Central memory CD8-positive, alpha-beta T cell (primary cell): ENCODE results near the gene PELI2.
A peak's percentile ranks its signal among the peaks of the same experiment; 100 is the strongest.

Experiments used
- ATAC-seq: fragments of 150-1000 bp; cut with Tn5 transposase; replicated peaks from 2 replicates; pipeline ENCODE4 v1.10.0; 2022; ENCODE audit warnings: mild to moderate bottlenecking, moderate FRiP score, moderate number of reproducible peaks; ENCODE audit not compliant: poor library complexity, severe bottlenecking; ENCODE audit errors: extremely low read depth
- DNase-seq, 2 donors: peaks; one replicate each; pipeline ENCODE4 v3.0.0; 2021; ENCODE audit warnings: low spot score in 2 of 2
- H3K27ac Mint-ChIP-seq: one replicate; pipeline ENCODE4 v1.8.0; 2022; ENCODE audit warnings: low read depth, mild to moderate bottlenecking, moderate library complexity, mixed read lengths
- H3K27me3 Mint-ChIP-seq: one replicate; pipeline ENCODE4 v1.8.0; 2022; ENCODE audit warnings: mixed read lengths
- H3K36me3 Mint-ChIP-seq: one replicate; pipeline ENCODE4 v1.8.0; 2022; ENCODE audit warnings: mild to moderate bottlenecking, moderate library complexity, mixed read lengths; ENCODE audit not compliant: insufficient read depth
- H3K4me1 Mint-ChIP-seq: one replicate; pipeline ENCODE4 v1.8.0; 2022; ENCODE audit warnings: mixed read lengths
- H3K4me3 Mint-ChIP-seq: one replicate; pipeline ENCODE4 v1.8.0; 2022; ENCODE audit warnings: mild to moderate bottlenecking, moderate library complexity, mixed read lengths
- H3K9me3 Mint-ChIP-seq: one replicate; pipeline ENCODE4 v1.8.0; 2022; ENCODE audit warnings: mixed read lengths

PELI2 gene

GRCh38 chr14:56170877-56171422 is 52.7 kb downstream of the PELI2 start:
- H3K27me3 Mint-ChIP-seq = no peaks in the 10 kb centered on the region
- H3K4me3 Mint-ChIP-seq = no peak overlapping the region
- H3K36me3 Mint-ChIP-seq = peaks cover 3% of the 10 kb centered on the region
- H3K27ac Mint-ChIP-seq = no peak overlapping the region
- no peak for DNase-seq
- ATAC-seq = no peak
- H3K4me1 Mint-ChIP-seq = peaks cover 41% of the 10 kb centered on the region
- H3K9me3 Mint-ChIP-seq = peaks cover 17% of the 10 kb centered on the region

- Mint-ChIP-seq H3K27me3 (no peaks in the 10 kb centered on the region), H3K4me3 (no peak overlapping the region), H3K4me1 (peaks cover 38% of the 10 kb centered on the region), H3K27ac (no peak overlapping the region), H3K9me3 (peaks cover 9% of the 10 kb centered on the region), H3K36me3 (peaks cover 3% of the 10 kb centered on the region)
- DNase-seq = no peak
- no peak for ATAC-seq
These were observed 53.9 kb downstream of the PELI2 start for GRCh38 chr14:56172074-56172473.

DNA sequence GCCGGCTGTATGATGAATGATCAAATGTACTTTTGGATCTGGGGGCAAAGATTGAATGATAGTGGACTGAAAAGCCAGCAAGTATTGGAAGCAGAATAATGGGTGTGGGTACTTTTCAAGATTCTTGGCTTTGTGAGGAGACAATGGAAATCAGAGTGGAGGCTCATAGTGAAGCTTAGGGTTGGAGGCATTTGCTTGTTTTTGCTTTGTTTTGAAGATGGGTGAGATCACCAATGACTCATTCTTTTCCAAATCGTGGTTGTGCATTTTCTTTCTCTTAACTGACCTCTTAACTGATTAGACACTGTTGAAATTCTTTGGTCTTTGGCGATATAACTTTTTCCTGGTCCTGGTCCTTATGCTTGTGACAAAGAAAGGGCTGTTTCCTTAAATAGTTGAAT is 54.4 kb downstream of the PELI2 start:
- no peaks in the 10 kb centered on the region for H3K27me3 Mint-ChIP-seq
- no peak overlapping the region for H3K27ac Mint-ChIP-seq
- peaks cover 4% of the 10 kb centered on the region for H3K9me3 Mint-ChIP-seq
- ATAC-seq (no peak), DNase-seq (no peak)
- H3K4me3 Mint-ChIP-seq = no peak overlapping the region
- H3K36me3 Mint-ChIP-seq = peaks cover 3% of the 10 kb centered on the region
- peaks cover 35% of the 10 kb centered on the region for H3K4me1 Mint-ChIP-seq

DNA sequence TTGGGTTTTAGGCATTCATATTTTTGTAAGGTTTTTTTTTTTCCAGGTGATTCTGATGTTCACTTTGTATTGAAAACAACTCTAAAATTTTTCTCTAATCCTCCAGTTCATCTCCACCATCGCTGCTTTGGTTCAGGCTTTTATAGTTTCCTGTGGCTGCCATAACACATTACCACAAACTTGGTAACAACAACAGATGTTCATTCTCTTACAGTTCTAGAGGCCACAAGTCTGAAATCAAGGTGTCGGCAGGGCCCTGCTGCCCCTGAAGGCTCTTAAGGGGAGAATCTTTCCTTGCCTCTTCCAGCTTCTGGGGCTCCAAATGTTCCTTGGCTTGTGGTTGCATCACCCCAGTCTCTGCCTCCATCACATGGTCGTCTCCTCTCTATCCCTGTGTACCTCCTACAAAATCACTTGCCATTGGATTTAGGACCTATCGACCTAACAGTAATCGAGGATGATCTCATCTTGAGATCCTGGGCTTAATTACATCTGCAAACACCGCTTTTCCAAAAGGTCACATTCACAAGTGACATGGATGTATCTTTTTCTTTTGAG is 55.2 kb downstream of the PELI2 start:
- Mint-ChIP-seq H3K9me3 (no peaks in the 10 kb centered on the region), H3K27ac (no peak overlapping the region), H3K4me1 (peaks cover 35% of the 10 kb centered on the region), H3K36me3 (peaks cover 3% of the 10 kb centered on the region), H3K4me3 (peak overlapping the region; percentile 10), H3K27me3 (no peaks in the 10 kb centered on the region)
- ATAC-seq (no peak), DNase-seq (no peak)

- no peak overlapping the region for H3K27ac Mint-ChIP-seq
- no peaks in the 10 kb centered on the region for H3K9me3 Mint-ChIP-seq
- no peaks in the 10 kb centered on the region for H3K27me3 Mint-ChIP-seq
- no peak for ATAC-seq
- DNase-seq = no peak
- H3K4me3 Mint-ChIP-seq = no peak overlapping the region
- peaks cover 3% of the 10 kb centered on the region for H3K36me3 Mint-ChIP-seq
- peaks cover 35% of the 10 kb centered on the region for H3K4me1 Mint-ChIP-seq
These were observed 57.6 kb downstream of the PELI2 start for GRCh38 chr14:56175773-56176172.

DNA sequence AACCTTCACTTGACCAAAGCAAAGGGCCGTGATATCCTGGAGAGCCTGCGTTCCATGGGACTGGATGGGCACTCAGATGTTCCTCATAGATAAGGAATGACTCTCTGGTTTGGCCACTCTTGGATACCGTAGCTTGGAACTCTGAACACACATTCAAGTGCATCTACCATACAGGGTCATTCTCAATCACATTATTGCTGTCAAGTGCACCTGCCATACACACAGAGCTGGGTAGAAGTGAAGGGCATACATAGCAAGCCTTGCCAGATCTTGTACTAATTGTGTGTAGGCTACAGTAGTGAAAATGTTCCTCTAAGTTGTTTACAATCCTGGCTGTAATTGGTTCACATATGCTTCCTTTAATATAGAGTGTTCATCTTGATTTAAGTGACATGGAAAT is 58.3 kb downstream of the PELI2 start:
- Mint-ChIP-seq H3K4me3 (no peak overlapping the region), H3K36me3 (peaks cover 3% of the 10 kb centered on the region), H3K9me3 (no peaks in the 10 kb centered on the region), H3K27ac (no peak overlapping the region), H3K27me3 (no peaks in the 10 kb centered on the region), H3K4me1 (peaks cover 31% of the 10 kb centered on the region)
- DNase-seq = no peak
- ATAC-seq = no peak

DNA sequence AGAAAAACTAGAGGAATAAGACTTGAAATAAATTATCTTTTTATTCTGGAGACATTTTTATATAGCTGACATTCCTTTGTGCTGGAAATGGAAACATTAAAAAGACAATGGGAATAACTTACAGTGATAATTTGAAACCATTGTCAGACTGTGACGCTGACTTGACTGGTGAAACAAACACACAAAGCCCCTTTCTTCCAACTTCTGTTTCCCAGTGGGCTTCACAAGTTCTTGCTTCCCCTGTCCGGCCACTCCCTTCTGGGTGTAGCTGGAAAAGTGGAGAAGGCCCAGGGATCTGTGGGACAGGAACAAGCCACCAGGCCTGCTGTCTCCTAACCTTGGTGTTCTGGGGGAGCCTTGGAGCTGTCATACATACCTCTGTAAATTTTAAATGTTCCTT is 58.8 kb downstream of the PELI2 start:
- Mint-ChIP-seq H3K4me1 (peaks cover 27% of the 10 kb centered on the region), H3K9me3 (no peaks in the 10 kb centered on the region), H3K27ac (no peak overlapping the region), H3K36me3 (peaks cover 5% of the 10 kb centered on the region), H3K27me3 (no peaks in the 10 kb centered on the region), H3K4me3 (no peak overlapping the region)
- no peak for DNase-seq
- no peak for ATAC-seq

- Mint-ChIP-seq H3K9me3 (no peaks in the 10 kb centered on the region), H3K27me3 (peaks cover 5% of the 10 kb centered on the region), H3K4me3 (no peak overlapping the region), H3K27ac (no peak overlapping the region), H3K36me3 (peaks cover 2% of the 10 kb centered on the region), H3K4me1 (no peaks in the 10 kb centered on the region)
- ATAC-seq (no peak), DNase-seq (no peak)
These were observed 62.7 kb downstream of the PELI2 start for GRCh38 chr14:56180754-56181542.

- DNase-seq = no peak
- H3K4me1 Mint-ChIP-seq = no peaks in the 10 kb centered on the region
- no peak overlapping the region for H3K27ac Mint-ChIP-seq
- H3K36me3 Mint-ChIP-seq = peaks cover 2% of the 10 kb centered on the region
- no peak for ATAC-seq
- no peaks in the 10 kb centered on the region for H3K9me3 Mint-ChIP-seq
- no peak overlapping the region for H3K4me3 Mint-ChIP-seq
- peaks cover 10% of the 10 kb centered on the region for H3K27me3 Mint-ChIP-seq
These were observed 63.5 kb downstream of the PELI2 start for GRCh38 chr14:56181681-56182085.

DNA sequence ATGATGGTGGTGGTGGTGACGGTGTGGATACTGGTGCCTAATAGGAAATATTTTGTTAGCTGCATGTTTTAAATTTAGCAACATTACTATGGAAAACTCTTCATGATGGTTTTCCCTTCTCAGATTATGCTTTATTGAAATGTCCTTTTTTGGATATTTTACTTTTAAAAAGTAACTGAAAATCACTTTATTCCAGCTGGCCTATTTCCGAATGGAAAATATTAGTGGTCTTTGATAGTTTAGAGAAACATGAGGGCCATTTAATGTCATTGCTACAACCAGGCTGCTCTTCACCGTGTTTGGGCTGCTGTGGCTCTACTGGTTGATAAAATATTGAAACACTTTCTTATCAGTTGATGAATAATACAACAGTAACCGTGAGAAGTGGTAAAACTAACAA is 64.2 kb downstream of the PELI2 start:
- DNase-seq (no peak), ATAC-seq (no peak)
- Mint-ChIP-seq H3K4me1 (no peaks in the 10 kb centered on the region), H3K36me3 (peaks cover 2% of the 10 kb centered on the region), H3K27ac (no peak overlapping the region), H3K4me3 (no peak overlapping the region), H3K9me3 (no peaks in the 10 kb centered on the region), H3K27me3 (peaks cover 10% of the 10 kb centered on the region)

DNA sequence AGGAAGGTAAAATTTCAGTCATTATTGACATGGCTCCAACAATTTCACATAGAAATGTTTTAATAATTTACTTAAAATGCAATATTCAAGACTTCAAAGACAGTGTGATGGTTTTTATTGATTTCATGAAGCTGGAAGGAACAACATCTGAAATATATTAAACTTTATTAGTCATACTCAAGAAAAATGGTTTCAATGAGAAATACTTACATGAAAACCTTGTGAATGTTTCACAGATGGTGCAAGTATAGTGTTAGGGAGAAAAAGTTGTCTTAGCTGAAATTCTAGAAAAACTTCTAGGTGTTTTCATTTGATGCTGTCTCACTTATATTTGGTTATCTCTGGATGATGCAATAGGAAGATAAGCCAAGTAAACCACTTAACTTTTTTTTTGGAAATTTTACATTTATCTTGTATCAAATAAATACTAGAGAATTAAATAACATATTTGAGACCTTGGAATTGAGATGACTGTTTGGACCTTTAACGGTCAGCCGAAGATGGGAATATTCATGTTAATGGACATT is 65.5 kb downstream of the PELI2 start:
- no peaks in the 10 kb centered on the region for H3K9me3 Mint-ChIP-seq
- H3K4me3 Mint-ChIP-seq = no peak overlapping the region
- H3K4me1 Mint-ChIP-seq = no peaks in the 10 kb centered on the region
- ATAC-seq (no peak), DNase-seq (no peak)
- H3K27ac Mint-ChIP-seq = no peak overlapping the region
- H3K36me3 Mint-ChIP-seq = peaks cover 2% of the 10 kb centered on the region
- peaks cover 10% of the 10 kb centered on the region for H3K27me3 Mint-ChIP-seq

- ATAC-seq = no peak
- peaks cover 10% of the 10 kb centered on the region for H3K27me3 Mint-ChIP-seq
- peaks cover 5% of the 10 kb centered on the region for H3K9me3 Mint-ChIP-seq
- H3K27ac Mint-ChIP-seq = no peak overlapping the region
- no peak for DNase-seq
- H3K36me3 Mint-ChIP-seq = peaks cover 2% of the 10 kb centered on the region
- no peak overlapping the region for H3K4me3 Mint-ChIP-seq
- no peaks in the 10 kb centered on the region for H3K4me1 Mint-ChIP-seq
These were observed 67.8 kb downstream of the PELI2 start for GRCh38 chr14:56185992-56186391.

- Mint-ChIP-seq H3K4me1 (no peaks in the 10 kb centered on the region), H3K36me3 (no peaks in the 10 kb centered on the region), H3K9me3 (peaks cover 5% of the 10 kb centered on the region), H3K4me3 (no peak overlapping the region), H3K27me3 (peaks cover 10% of the 10 kb centered on the region), H3K27ac (no peak overlapping the region)
- DNase-seq = no peak
- ATAC-seq = no peak
These were observed 69.5 kb downstream of the PELI2 start for GRCh38 chr14:56187736-56188135.
